GM19467 (cell line): Measurements from ENCODE around the gene PHF19.

Experiments used
- ATAC-seq: cut with Tn5 transposase; IDR thresholded peaks from one replicate; pipeline ENCODE4 v1.9.1; 2021; ENCODE audit warnings: mild to moderate bottlenecking, moderate library complexity; ENCODE audit not compliant: unreplicated experiment

The PHF19 gene

DNA sequence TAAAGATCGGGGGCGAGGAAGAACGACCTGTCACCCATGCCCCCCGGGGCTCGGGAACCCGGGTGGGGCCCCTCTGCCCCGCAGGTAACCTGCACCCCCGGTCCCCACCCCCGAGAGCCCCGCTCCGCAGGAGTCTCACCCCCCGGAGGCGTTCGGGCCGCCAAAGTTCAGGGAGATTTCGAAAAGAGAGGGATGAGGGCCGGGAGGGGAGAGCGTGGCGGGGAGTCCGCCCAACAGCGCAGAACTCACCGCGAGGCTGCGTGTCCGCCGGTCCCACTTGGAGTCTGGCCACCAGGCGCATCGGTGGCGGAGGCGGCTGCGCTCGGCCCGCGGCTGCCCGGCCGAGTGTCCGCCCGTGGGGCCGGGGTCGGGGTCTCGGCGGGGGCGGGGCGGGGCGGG is at the start of gene PHF19:
Gene PHF19, minus strand, starts transcription at position 347 of the 399 bp plus-strand sequence. CDS start 2,447 bp downstream, outside the sequence.
- ATAC-seq, result peak; percentile 3

DNA sequence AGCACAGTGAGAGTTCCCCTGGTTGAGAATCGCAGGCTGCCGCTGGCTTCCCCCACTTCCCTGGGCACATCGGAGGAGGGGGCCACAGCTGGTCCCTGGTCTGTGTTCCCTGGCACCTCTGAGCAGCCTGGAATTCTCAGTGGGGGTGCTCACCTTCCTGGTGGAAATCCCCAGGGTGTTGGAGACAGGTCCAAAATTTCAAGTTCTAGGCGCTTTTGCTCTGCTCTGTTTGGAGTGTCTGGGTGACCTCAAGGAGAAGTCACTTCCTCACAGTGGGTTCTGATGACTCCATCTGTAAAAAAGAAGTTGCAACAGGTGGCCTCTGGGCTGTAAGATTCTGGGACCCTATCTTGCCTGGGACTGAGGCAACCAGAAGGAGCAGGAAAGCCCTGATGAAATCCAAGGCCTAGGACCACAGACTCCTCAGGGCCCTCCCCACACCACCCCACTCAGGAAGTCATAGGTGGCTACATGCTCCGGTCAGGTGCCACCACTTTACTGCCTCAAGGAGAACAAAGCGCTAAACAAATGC is 49.5 kb upstream of the PHF19 start, which contains the start of gene TRAF1:
Gene TRAF1, minus strand, starts transcription at position 400 of the 532 bp plus-strand sequence. CDS start 721 bp downstream, outside the sequence.
- peak; percentile 10 for ATAC-seq

DNA sequence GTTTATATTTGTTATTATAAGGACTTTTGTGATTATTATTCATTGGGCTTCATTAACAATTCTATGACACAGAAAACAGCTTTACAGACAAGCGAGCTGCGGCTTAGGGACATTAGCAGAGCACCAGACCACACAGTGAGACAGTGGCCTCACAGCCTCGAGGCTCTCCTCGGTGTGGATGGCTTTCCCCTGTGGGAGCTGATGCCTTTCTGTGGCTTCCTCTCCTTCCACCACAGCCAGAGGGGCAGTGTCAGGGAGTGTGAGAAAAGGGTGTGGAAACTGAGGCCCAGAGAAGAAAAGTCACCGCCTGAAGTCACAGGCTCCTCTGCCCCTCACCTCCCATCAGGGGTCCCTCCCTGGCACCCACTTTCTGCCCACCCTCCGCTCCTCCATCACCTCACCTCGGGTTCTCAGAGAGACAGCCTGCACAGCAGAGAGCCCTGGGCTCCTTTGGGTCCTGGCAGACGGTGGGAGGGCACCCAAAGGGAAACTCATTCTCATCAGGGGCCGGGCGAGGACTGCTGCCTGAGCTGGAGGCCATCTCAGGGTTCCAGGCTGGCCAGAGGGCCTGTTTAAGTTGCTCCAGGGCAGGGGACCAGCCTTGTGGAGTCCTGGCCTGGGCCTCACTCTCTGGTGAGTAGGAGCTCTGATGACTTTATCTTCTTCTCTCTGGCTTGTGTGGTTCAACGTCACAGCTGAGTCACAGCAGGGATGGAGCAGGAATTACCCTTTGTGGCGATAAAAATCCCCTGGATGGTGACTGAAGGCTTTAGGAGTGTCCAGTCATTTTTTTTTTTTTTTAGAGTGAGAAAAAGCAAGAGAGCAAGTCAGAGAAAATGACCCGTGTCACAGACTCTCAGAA is 48.8 kb upstream of the PHF19 start:
- ATAC-seq, result peak; percentile 31

DNA sequence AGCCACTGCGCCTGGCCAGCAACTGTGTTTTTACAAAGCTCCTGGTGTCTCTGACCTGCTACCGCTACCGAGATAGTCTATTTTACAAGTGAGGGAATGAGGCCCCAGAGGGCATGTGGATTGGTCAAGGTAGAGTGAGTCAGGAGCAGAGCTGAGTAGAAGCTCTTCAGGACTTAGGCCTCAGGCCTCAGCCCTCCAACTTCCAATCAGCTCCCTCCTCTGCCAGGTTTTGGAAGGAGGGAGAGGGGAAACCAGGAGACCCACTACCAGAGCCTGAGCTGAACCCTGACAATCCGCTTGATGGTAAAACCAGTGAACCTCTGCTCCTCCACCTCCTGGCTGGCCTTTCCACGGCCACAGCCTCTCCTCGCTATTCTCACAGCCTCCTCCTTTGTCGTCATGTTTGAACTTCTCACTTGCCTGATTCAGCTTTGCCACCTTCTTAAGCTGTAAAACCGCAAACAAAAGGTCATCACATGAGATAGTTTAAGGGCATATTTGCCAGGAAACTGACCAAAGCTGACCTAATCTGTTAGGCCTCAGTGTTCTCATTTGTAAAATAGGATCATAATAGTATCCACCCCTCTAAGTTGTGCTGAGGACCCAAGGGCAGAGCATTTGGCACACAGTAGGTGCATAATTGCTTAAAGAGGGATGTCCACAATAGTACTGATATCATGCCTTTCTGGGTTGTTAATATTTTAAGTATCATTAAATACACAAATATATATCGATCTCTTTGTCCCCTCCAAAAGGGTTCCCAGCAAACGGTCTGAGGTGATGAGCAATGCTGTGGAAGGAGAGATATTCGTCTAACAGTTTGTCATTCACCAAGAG is 47.9 kb upstream of the PHF19 start:
- ATAC-seq, result no peak

DNA sequence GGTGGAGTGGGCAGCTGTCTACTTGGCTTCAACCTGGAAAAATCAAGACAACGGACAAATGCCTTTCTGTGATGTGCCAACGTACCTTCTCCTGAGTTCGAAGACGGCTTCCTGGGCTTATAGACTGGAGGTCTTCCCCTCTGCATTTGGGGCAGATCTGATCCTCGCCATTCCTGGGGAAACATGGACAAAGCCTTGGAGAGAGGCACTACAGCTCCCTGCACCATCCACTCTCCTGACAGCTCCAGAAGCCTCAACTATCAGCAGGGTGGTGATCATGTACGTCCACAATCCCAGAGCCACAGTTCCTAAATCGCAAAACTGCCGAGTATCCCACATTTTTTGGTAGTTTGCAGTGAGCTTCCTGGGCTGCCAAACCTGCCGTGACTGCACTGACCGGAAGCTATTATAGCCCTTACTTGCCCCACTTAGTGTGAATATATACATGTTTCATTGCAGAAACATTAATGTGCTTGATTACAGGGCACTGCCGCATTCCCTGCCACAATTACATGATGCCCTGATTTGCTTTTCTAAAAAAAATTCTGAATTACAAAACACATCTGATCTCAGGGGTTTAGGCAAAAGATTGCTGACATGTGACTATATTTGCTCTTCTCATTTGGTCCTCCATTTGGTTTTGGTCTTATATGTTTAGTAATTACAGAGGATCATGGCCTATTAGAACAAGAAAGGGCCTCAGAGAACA is 46.8 kb upstream of the PHF19 start:
- no peak for ATAC-seq

DNA sequence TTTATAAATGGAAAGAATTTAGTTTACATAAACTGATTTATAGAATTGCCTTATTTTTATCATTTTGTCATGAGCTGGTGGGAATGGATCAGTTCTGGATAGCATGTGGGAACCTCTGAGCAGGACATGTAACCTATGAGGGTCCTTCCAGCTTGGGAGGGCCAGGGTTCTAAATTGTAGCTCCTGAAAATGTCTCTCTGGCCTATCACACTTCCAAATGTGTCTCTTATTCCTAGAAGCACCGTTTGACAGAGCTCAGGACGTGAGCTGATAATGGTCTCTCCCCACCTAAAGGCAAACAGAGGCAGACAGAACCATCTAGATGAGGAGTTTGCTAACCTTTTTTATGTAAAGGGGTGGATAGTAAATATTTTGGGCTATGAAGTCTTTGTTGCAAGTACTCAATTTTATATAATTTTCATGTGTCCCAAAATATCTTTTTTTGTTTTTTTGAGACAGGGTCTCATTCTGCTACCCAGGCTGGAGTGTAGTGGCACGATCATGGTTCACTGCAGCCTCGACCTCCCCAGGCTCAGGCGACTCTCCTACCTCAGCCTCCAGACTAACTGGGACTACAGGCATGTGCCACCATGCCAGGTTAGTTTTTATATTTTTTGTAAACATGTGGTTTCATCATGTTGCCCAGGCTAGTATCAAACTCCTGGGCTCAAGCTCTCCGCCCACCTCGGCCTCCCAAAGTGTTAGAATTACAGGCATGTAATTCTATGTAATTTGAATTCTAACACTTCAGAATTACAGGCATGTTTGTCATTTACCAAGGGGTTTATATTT is 45.6 kb upstream of the PHF19 start:
- no peak for ATAC-seq

DNA sequence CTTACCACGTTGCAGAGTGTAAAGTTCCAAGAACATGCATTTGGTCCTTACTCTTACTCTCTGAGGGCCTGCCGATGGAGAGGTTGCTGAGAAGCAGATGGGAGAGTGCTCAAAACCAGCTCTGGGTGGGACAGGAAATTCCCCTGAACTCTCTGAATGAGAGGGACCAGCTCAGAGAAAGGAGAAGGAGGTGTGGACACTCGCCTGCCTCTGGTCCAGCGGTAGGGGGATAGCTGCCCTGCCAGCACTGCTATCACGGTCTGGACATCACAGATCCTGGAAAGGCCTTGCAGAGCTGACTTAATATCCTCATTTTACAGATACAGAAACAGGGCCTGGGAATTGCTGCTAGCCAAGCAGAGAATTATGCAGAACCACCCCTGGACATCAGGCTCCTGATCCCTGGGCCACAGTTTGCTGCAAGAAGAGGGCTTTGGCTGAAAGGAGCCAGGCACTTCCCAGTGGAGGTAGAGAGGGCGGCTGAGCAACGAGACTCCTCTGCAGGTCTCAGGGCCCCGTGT is 44.7 kb upstream of the PHF19 start:
- no peak for ATAC-seq

DNA sequence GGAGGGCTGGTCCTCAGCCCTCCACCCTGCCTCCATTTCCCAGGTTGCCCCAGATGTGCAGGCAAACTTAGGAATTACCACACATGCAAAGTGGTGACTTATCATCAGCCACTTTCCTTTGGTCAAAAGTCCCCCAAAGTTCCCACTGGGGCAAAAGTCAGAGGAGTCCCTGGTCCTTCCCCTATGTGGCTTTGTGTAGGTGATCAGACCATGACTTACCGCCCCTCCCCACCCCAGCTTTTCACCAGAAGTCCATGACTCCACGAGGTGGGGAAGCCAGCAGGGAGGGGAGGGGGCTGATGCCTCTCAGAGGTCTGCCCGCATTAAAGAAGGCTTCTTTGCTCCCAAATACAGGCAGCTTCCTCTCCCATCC is 43.8 kb upstream of the PHF19 start:
- no peak for ATAC-seq

DNA sequence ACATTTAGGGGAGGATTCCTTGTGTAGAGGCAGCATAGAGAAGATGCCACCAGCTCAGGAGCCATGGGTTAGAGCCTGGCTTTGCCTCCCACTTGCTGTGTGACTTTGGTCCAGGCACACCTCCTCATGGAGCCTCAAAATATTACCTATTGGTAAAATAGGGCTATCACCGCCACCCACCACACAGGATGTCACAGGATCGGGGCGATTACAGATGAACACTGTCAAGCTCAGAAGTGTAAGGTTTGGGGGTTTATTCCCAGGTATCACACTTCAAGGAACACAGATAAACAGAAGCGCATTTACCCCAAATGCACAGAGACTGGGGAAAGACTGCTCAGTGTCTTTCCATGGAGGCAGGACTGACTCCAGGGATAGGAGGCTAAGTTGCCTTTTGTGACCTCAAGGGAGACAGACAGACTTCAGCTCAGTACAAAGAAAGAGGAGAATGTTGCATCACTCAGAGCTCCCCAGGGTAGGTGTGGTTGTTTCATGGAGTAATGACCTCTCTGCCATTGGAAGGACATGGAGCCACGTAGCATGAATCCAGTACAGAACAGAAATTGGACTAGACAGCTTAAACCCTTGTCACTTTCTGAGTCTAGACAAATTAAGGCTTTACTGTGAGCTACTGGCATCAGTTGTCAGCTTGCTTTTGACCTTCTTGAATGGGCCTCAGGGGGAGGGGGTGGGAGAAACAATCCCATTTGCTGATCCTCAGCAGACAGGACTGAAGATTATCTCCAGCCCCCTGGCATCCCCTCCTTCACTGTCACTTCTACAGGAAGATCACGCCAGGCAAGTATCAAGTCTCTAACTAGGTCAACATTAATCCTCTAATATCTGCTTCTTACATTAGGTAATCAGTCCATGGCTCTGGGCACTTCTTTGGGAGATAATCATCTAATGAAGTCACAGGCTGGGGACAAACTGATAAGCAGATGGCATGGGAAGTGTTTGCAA is 43.1 kb upstream of the PHF19 start:
- ATAC-seq, result no peak

DNA sequence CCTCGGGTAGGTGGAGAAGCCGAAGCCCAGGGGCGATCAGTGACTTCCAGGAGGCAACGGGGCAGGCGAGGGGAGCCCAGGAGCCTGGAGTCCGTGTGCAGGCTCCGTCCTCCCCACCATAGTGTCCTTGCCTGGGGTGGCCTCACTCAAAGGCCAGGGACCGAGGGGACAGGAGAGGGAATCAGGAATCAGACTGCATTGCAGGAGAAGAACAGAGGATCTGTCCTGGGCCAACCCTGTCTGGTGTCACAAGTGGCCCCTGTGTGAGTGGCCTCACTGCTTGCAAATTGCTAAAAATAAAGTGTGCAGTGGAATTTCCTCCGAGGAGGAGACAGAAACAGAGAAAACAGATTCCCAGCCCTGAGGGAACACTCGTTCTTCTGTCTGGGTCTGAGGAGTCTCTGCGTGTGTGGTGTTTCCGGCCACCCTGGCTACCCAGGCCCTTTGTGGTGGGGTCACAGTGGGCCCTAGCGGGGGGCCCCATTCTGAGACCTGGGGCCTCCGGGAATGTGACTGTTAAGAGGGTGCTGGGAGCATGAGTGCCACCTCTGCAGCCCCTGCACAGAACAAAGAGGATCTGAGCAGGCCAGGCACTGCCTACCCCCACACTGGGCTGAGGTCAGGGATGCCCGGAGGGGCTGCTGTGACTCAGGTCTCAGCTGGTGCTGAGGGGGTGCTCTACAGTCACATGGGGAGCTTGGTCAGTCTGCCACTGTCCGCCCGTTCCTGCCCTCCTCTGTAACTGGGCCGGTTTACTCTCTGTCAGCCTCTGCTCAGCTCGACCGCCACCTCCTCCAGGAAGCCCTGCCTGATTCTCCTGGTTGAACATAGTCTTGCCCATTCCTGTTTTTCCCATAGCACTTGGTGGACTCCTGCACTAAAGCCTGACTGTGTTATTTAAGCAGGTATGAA is 42.2 kb upstream of the PHF19 start:
- ATAC-seq, result no peak

DNA sequence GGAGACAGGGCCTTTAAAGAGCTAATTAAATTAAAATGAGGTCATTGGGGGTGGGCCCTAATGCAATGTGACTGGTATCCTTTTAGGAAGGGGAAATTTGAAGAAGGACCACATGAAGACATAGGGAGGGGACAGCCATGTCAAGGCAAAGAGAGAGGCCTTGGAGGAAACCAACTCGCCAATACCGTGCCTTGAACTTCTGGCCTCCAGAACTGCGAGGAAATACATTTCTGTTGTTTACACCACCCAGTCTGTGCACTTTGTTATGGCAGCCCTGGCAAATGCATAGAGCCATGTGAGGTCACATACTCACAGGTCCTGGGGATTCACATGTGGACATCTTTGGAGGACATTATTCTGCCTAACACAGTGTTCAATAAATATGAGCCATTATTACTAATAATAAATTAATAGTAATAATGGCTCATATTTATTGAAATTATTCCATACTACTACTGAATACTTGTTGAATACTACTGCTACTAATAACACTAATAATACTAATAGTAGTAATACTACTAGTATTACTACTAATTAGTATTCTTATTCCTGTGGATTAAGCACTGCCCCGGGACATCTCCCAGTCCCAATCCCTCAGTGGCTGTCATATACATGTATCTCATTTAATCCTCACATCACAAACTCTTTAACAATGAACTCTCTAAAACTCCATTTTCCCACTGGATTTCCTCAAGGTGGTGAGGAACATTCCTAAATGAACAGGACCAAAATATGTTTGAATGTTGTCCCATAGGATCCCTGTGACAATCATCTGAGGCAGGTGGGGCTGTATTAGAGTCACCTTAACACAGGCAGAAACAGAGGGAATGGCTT is 41.2 kb upstream of the PHF19 start:
- ATAC-seq, result no peak

DNA sequence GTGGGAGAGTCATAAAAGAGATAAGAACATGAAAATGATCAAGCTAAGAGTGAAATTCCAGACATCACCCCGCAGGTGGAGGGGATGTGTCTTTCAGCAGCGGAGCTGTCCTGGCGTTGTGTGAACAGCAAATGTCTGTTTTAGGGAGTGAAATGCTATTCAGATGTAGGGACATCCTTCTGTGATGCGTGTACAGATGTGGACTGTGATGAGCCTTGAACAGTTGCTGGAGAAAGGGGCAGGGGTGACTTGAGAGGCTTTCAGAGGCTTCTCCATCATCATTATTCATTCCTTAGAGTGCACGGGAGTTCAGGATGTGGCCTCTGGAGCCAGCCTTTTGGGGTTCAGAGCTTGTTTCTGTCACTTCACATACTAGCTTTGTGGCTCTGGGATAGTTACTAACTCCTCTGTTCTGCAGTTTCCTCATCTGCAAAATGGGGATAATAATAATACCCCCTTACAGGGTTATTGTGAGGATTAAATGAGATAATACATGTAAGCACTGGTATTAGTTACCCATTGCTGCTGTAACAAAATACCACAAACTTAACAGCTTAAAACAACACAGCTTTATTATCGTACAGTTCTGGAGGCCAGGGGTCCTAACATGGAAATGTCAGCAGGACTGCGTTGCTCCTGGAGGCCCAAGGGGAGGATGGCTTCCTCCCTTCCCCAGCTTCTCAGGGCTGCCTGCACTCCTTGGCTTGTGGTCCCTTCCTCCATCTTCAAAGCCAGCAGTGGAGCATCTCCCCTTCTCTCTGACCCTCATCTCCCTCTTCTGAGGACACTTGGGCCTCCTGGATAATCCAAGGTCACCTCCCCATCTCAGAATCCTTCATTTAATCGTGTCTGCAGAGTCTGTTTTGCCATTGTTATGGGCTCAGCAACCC is 40.2 kb upstream of the PHF19 start:
- no peak for ATAC-seq

DNA sequence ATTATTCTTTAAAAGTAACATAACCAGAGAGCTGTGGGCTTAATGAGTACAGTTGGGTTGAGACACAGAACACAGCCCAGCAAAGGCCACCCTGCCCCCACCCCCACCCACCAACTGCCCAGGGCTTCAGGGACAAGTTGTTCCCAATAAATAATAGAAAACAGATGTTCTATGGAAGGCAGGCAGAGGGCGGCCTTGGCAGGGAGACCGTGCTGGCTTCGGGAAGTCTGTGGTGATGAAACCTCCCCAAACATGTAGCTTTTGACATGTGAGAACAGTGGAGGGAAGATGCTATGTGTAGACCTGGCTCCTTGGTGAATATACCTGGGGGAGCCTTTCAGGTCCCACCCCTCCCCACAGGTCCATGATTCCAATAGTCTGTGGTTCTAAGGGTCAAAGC is 39.6 kb upstream of the PHF19 start:
- no peak for ATAC-seq

DNA sequence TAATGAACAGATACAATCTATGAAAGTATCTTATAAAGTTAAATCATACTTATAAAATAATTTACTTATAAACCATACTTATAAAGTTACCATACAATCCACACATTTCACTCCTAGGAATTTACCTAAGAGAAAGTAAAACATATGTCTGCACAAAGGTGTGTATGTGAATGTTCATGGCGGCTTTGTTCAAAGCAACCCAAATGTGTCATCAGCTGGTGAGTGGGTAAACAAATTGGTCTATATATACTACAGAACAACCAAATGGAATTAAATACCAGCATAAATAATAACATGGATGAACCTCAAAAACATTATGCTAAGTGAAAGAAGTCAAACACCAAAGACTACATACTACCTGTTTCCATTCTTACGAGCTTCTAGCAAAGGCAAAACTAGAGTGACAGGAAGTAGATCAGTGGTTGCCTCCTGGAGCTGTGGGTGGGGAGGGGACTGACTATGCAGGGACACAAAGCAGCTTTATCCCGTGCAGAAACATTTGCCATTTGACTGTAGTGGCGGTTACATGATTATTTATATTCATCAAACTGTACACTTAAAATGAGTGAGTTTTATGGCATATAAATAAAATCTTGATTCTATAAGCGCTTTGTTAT is 39.0 kb upstream of the PHF19 start:
- no peak for ATAC-seq

DNA sequence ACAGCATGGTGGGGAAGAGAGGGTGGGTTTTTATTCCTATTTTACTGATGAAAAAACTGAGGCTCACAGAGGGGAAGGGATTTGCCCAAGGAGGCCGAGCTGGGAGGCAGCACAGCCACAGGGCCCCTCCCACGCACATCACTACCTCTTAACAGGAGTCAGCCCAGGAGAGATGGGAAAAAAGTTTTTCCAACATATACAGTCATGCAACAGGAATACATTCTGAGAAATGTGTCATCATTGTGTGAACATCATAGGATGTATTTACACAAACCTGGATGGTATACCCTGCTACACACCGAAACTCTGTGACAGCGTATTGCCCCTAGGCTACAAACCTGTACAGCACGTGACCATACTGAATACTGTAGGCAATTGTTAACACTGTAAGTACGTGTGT is 38.0 kb upstream of the PHF19 start:
- ATAC-seq, result no peak
